Testis (tissue), 2 donors: ENCODE results near the gene CDYL.

Experiments
- POLR2A ChIP-seq: fragments of 450-650 bp; IDR thresholded peaks from one replicate; pipeline ENCODE4 v1.6.1; 2017; ENCODE audit warnings: antibody characterized with exemption, mild to moderate bottlenecking, moderate library complexity
- TF ChIP-seq, protein P1 (sequence below), 3 experiments: fragments of 450-650 bp in 2 of 3; fragments of 200-600 bp in 1 of 3; sonication (generic) in 1 of 3; IDR thresholded peaks; one replicate each; pipeline ENCODE4 v1.5.1; 2016 to 2019; ENCODE audit warnings: antibody characterized with exemption in 3 of 3, mild to moderate bottlenecking in 2 of 3, moderate library complexity in 1 of 3

DNA sequence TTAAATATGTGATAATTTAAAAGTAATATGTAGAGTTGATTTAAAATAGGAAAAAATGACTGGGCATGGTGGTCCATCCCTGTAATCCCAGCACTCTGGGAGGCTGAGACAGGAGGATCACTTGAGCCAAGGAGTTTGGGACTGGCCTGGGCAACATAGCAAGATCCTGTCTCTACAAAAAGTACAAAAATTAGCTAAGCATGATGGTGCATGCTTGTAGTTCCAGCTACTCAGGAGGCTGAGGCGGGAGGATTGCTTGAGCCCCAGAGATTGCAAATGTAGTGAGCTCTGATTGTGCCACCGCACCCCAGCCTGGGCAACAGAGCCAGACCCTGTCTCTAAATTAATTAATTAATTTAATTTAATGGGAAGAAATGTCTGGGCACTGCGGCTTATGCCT is 44.2 kb upstream of the CDYL start:
- TF ChIP-seq, protein P1, sequence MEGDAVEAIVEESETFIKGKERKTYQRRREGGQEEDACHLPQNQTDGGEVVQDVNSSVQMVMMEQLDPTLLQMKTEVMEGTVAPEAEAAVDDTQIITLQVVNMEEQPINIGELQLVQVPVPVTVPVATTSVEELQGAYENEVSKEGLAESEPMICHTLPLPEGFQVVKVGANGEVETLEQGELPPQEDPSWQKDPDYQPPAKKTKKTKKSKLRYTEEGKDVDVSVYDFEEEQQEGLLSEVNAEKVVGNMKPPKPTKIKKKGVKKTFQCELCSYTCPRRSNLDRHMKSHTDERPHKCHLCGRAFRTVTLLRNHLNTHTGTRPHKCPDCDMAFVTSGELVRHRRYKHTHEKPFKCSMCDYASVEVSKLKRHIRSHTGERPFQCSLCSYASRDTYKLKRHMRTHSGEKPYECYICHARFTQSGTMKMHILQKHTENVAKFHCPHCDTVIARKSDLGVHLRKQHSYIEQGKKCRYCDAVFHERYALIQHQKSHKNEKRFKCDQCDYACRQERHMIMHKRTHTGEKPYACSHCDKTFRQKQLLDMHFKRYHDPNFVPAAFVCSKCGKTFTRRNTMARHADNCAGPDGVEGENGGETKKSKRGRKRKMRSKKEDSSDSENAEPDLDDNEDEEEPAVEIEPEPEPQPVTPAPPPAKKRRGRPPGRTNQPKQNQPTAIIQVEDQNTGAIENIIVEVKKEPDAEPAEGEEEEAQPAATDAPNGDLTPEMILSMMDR (IDR thresholded peaks at IDR 0.05), result no peak
- no peak for TF ChIP-seq POLR2A
